Astrocyte (in vitro differentiated cells and primary cell): ENCODE data around the gene DOCK2. TPM values are rescaled to one million over a fixed set of nuclear protein-coding genes. Genes with fewer than 3 reads are reported as not detected.
A peak's percentile ranks its signal among the peaks of the same experiment; 100 is the strongest.

Experiments used
- DNase-seq: peaks from one replicate; pipeline ENCODE4 v3.0.0-alpha.2; 2010; ENCODE audit warnings: low read depth
- FAIRE-seq: peaks from 2 replicates; lab custom pipeline; 2011; peaks lifted over from hg19 to GRCh38; lab: Jason Lieb, UNC
- H2AFZ ChIP-seq: 2 replicates; pipeline ENCODE4 v1.6.0; 2012; ENCODE audit warnings: low read depth, low read length, inconsistent platforms
- H3K27ac ChIP-seq: 2 replicates; pipeline ENCODE4 v1.5.1; 2011; ENCODE audit warnings: low read depth, low read length, inconsistent platforms
- H3K27me3 ChIP-seq: 2 replicates; pipeline ENCODE4 v1.6.0; 2011; ENCODE audit warnings: low read length, inconsistent platforms; ENCODE audit not compliant: insufficient read depth
- H3K36me3 ChIP-seq: 2 replicates; pipeline ENCODE4 v1.5.1; 2011; ENCODE audit warnings: low read length, inconsistent platforms; ENCODE audit not compliant: insufficient read depth
- H3K4me1 ChIP-seq: 2 replicates; pipeline ENCODE4 v1.5.1; 2011; ENCODE audit warnings: low read length, inconsistent platforms; ENCODE audit not compliant: insufficient read depth
- H3K4me2 ChIP-seq: 2 replicates; pipeline ENCODE4 v1.6.0; 2012; ENCODE audit warnings: low read length, inconsistent platforms
- H3K4me3 ChIP-seq: 2 replicates; pipeline ENCODE4 v1.5.1; 2011; ENCODE audit warnings: low read depth, mild to moderate bottlenecking, low read length, inconsistent platforms; ENCODE audit not compliant: insufficient read depth
- H3K79me2 ChIP-seq: 2 replicates; pipeline ENCODE4 v1.6.0; 2012; ENCODE audit warnings: mild to moderate bottlenecking, low read length, inconsistent platforms; ENCODE audit not compliant: insufficient read depth
- H3K9ac ChIP-seq: 2 replicates; pipeline ENCODE4 v1.6.0; 2012; ENCODE audit warnings: mild to moderate bottlenecking, low read length, inconsistent platforms
- H3K9me3 ChIP-seq: 2 replicates; pipeline ENCODE4 v1.5.1; 2012; ENCODE audit warnings: low read depth, mild to moderate bottlenecking, low read length, inconsistent platforms; ENCODE audit not compliant: insufficient read depth
- H4K20me1 ChIP-seq: 2 replicates; pipeline ENCODE4 v1.6.0; 2012; ENCODE audit warnings: low read length, inconsistent platforms; ENCODE audit not compliant: insufficient read depth
- H3K27ac Mint-ChIP-seq: one replicate; pipeline ENCODE4 v1.8.0; 2021; ENCODE audit warnings: mild to moderate bottlenecking, mixed read lengths; ENCODE audit not compliant: unreplicated experiment
- H3K27me3 Mint-ChIP-seq: one replicate; pipeline ENCODE4 v1.8.0; 2021; ENCODE audit warnings: low read depth, mixed read lengths; ENCODE audit not compliant: unreplicated experiment
- H3K36me3 Mint-ChIP-seq: one replicate; pipeline ENCODE4 v1.8.0; 2021; ENCODE audit warnings: low read depth, mixed read lengths; ENCODE audit not compliant: unreplicated experiment
- H3K4me1 Mint-ChIP-seq: one replicate; pipeline ENCODE4 v1.8.0; 2021; ENCODE audit warnings: low read depth, mixed read lengths; ENCODE audit not compliant: unreplicated experiment
- H3K4me3 Mint-ChIP-seq: one replicate; pipeline ENCODE4 v1.8.0; 2021; ENCODE audit warnings: mild to moderate bottlenecking, moderate library complexity, mixed read lengths; ENCODE audit not compliant: unreplicated experiment
- H3K9me3 Mint-ChIP-seq: one replicate; pipeline ENCODE4 v1.8.0; 2021; ENCODE audit warnings: mild to moderate bottlenecking, mixed read lengths; ENCODE audit not compliant: unreplicated experiment
- EZH2 ChIP-seq: IDR thresholded peaks from 2 replicates; pipeline ENCODE4 v1.6.1; 2012; ENCODE audit warnings: mild to moderate bottlenecking, low read length, inconsistent platforms; ENCODE audit not compliant: insufficient read depth
- total RNA-seq: library from RNA; stranded (reverse); gene quantifications from 2 replicates; pipeline ENCODE4 v1.2.1, GENCODE V29; 2021
- TF ChIP-seq, protein P1 (sequence below): IDR thresholded peaks from 2 replicates; pipeline ENCODE4 v1.5.1; 2011; ENCODE audit warnings: low read depth, mild to moderate bottlenecking, inconsistent platforms, low read length, moderate library complexity; ENCODE audit not compliant: insufficient read depth

Gene DOCK2
- total RNA-seq, 1 donor from 2014 or later, result 0.66 TPM

DNA sequence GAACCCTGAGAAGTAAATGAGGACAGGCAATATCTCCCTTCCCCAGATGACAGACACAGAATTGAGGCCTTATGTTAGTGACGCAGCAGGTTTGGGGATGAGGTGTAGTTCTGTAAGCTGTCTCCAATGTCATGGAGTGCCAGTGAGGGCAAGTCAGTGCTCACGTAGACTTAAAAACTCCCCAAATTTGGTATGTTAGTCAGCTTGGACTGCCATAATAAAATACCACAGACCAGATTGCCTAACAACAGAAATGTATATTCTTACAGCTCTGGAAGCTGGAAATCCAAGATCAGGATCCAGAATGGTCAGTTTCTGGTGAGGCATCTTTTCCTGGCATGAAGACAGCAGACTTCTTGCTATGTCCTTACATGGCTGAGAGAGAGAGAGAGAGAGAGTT lies 483.5 kb downstream of the DOCK2 start:
- Histone ChIP-seq H3K4me3 (no peak overlapping the region), H3K4me1 (no peaks in the 10 kb centered on the region), H3K27ac (no peak overlapping the region), H3K9me3 (no peaks in the 10 kb centered on the region), H4K20me1 (no peaks in the 10 kb centered on the region), H3K79me2 (no peaks in the 10 kb centered on the region), H3K9ac (no peak overlapping the region), H3K36me3 (no peaks in the 10 kb centered on the region), H3K27me3 (no peaks in the 10 kb centered on the region), H2AFZ (no peak overlapping the region), H3K4me2 (no peak overlapping the region)
- FAIRE-seq (peak; percentile 71), DNase-seq (peak; percentile 69)
- no peaks in the 10 kb centered on the region for H3K36me3 Mint-ChIP-seq
- no peak overlapping the region for H3K4me3 Mint-ChIP-seq
- peaks cover 13% of the 10 kb centered on the region for H3K4me1 Mint-ChIP-seq
- peaks cover 9% of the 10 kb centered on the region for H3K27me3 Mint-ChIP-seq
- no peak overlapping the region for H3K27ac Mint-ChIP-seq
- no peaks in the 10 kb centered on the region for H3K9me3 Mint-ChIP-seq
- no peak for TF ChIP-seq EZH2
- TF ChIP-seq, protein P1, sequence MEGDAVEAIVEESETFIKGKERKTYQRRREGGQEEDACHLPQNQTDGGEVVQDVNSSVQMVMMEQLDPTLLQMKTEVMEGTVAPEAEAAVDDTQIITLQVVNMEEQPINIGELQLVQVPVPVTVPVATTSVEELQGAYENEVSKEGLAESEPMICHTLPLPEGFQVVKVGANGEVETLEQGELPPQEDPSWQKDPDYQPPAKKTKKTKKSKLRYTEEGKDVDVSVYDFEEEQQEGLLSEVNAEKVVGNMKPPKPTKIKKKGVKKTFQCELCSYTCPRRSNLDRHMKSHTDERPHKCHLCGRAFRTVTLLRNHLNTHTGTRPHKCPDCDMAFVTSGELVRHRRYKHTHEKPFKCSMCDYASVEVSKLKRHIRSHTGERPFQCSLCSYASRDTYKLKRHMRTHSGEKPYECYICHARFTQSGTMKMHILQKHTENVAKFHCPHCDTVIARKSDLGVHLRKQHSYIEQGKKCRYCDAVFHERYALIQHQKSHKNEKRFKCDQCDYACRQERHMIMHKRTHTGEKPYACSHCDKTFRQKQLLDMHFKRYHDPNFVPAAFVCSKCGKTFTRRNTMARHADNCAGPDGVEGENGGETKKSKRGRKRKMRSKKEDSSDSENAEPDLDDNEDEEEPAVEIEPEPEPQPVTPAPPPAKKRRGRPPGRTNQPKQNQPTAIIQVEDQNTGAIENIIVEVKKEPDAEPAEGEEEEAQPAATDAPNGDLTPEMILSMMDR, result no peak

DNA sequence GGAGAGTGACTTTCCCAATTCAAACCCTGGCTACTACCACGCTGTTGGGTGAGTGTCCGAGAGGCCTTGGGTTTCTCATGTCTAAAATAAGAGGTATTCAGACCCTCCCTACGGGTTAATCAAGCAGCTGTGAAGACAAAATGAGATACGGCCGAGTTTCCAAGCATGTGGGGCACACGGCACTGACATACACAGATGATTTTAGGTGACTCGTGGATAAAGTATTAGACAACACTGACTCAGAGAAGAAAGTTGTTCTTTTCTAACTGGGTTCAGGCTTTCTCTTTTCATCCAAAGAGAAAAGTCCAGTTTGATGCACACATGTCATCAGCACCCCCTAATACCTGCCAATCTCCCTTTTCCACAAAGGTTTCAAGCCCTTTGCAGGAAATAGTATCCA lies 484.2 kb downstream of the DOCK2 start:
- H4K20me1 ChIP-seq, result no peaks in the 10 kb centered on the region
- H3K4me2 ChIP-seq, result peak overlapping the region; percentile 2
- peak overlapping the region; percentile 39 for H2AFZ ChIP-seq
- H3K9ac ChIP-seq, result no peak overlapping the region
- FAIRE-seq (no peak), DNase-seq (no peak)
- Mint-ChIP-seq H3K27me3 (peaks cover 9% of the 10 kb centered on the region), H3K9me3 (no peaks in the 10 kb centered on the region), H3K4me1 (peaks cover 13% of the 10 kb centered on the region), H3K27ac (peak overlapping the region; percentile 41), H3K4me3 (no peak overlapping the region), H3K36me3 (no peaks in the 10 kb centered on the region)
- H3K36me3 ChIP-seq, result no peaks in the 10 kb centered on the region
- H3K4me3 ChIP-seq, result no peak overlapping the region
- no peaks in the 10 kb centered on the region for H3K79me2 ChIP-seq
- no peaks in the 10 kb centered on the region for H3K9me3 ChIP-seq
- H3K27me3 ChIP-seq, result no peaks in the 10 kb centered on the region
- H3K4me1 ChIP-seq, result no peaks in the 10 kb centered on the region
- no peak overlapping the region for H3K27ac ChIP-seq
- TF ChIP-seq, protein P1, result no peak
- TF ChIP-seq EZH2, result no peak

DNA sequence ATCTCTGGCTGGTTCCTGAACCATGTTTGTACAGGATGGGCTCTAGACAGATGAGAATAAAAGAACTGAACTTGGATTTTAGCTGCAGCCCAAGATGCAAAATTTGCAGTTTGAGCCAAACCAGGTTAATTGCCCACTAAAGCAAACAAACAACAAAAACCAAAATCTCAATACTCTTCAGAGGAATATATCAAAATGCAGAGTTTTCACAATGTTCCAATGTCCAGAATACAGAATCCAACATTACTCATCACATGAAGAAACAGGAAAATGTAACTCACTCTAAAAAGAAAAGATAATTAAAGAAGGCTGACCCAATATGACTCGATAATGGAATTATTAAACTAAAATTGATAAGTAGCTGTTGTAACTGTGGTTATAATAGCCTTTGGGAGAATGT lies 489.0 kb downstream of the DOCK2 start:
- Histone ChIP-seq H3K9me3 (no peaks in the 10 kb centered on the region), H3K9ac (no peak overlapping the region), H3K4me2 (no peak overlapping the region), H3K27ac (no peak overlapping the region), H4K20me1 (no peaks in the 10 kb centered on the region), H2AFZ (no peak overlapping the region), H3K27me3 (no peaks in the 10 kb centered on the region), H3K4me3 (no peak overlapping the region), H3K79me2 (no peaks in the 10 kb centered on the region), H3K36me3 (no peaks in the 10 kb centered on the region), H3K4me1 (no peaks in the 10 kb centered on the region)
- Mint-ChIP-seq H3K4me1 (peaks cover 8% of the 10 kb centered on the region), H3K27ac (no peak overlapping the region), H3K27me3 (no peaks in the 10 kb centered on the region), H3K4me3 (no peak overlapping the region), H3K9me3 (no peaks in the 10 kb centered on the region), H3K36me3 (no peaks in the 10 kb centered on the region)
- TF ChIP-seq EZH2, result no peak
- TF ChIP-seq, protein P1, result no peak
- FAIRE-seq (no peak), DNase-seq (no peak)
